HL-60 (cell line): ENCODE data around the gene TTC9.

Experiments used
- POLR2AphosphoS5 ChIP-seq: IDR thresholded peaks from 2 replicates; pipeline ENCODE4 v1.6.1; 2012; ENCODE audit warnings: low read depth
- TF ChIP-seq, protein P1 (sequence below): IDR thresholded peaks from one replicate; pipeline ENCODE4 v1.5.1; 2011; ENCODE audit warnings: low read length, control low read depth, inconsistent platforms; ENCODE audit not compliant: insufficient read depth
- TF ChIP-seq, protein P2 (sequence below): IDR thresholded peaks from 2 replicates; pipeline ENCODE4 v1.6.1; 2012; ENCODE audit warnings: low read depth; ENCODE audit not compliant: insufficient replicate concordance

DNA sequence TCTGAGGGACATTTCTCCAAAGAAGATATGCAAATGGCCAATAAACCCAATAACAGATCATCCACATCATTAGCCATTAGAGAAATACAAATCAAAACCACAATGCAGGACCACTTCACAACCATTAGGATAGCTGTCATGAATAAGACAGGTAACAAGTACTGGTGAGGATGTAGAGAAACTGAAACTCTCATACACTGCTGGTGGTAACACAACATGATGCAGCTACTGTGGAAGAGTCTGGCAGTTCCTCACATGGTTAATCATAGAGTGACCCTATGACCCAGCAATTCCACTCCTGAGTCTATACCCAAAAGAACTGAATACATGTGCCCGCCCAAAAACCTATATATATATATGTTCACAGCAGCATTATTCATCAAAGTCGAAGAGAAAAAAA lies 39.0 kb downstream of the TTC9 start:
- TF ChIP-seq, protein P1, sequence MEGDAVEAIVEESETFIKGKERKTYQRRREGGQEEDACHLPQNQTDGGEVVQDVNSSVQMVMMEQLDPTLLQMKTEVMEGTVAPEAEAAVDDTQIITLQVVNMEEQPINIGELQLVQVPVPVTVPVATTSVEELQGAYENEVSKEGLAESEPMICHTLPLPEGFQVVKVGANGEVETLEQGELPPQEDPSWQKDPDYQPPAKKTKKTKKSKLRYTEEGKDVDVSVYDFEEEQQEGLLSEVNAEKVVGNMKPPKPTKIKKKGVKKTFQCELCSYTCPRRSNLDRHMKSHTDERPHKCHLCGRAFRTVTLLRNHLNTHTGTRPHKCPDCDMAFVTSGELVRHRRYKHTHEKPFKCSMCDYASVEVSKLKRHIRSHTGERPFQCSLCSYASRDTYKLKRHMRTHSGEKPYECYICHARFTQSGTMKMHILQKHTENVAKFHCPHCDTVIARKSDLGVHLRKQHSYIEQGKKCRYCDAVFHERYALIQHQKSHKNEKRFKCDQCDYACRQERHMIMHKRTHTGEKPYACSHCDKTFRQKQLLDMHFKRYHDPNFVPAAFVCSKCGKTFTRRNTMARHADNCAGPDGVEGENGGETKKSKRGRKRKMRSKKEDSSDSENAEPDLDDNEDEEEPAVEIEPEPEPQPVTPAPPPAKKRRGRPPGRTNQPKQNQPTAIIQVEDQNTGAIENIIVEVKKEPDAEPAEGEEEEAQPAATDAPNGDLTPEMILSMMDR, result no peak
- TF ChIP-seq, protein P2, sequence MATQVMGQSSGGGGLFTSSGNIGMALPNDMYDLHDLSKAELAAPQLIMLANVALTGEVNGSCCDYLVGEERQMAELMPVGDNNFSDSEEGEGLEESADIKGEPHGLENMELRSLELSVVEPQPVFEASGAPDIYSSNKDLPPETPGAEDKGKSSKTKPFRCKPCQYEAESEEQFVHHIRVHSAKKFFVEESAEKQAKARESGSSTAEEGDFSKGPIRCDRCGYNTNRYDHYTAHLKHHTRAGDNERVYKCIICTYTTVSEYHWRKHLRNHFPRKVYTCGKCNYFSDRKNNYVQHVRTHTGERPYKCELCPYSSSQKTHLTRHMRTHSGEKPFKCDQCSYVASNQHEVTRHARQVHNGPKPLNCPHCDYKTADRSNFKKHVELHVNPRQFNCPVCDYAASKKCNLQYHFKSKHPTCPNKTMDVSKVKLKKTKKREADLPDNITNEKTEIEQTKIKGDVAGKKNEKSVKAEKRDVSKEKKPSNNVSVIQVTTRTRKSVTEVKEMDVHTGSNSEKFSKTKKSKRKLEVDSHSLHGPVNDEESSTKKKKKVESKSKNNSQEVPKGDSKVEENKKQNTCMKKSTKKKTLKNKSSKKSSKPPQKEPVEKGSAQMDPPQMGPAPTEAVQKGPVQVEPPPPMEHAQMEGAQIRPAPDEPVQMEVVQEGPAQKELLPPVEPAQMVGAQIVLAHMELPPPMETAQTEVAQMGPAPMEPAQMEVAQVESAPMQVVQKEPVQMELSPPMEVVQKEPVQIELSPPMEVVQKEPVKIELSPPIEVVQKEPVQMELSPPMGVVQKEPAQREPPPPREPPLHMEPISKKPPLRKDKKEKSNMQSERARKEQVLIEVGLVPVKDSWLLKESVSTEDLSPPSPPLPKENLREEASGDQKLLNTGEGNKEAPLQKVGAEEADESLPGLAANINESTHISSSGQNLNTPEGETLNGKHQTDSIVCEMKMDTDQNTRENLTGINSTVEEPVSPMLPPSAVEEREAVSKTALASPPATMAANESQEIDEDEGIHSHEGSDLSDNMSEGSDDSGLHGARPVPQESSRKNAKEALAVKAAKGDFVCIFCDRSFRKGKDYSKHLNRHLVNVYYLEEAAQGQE, result no peak
- no peak for TF ChIP-seq POLR2AphosphoS5
